SH-SY5Y (cell line): ENCODE results near the gene TRIM29.

Experiments used
- GATA2 ChIP-seq: IDR thresholded peaks from 2 replicates; pipeline ENCODE4 v1.6.1; 2011; ENCODE audit warnings: mild to moderate bottlenecking, low read depth, low read length
- GATA3 ChIP-seq: IDR thresholded peaks from 2 replicates; pipeline ENCODE4 v1.6.1; 2011; ENCODE audit warnings: low read depth, mild to moderate bottlenecking, low read length, moderate library complexity

Gene TRIM29

DNA sequence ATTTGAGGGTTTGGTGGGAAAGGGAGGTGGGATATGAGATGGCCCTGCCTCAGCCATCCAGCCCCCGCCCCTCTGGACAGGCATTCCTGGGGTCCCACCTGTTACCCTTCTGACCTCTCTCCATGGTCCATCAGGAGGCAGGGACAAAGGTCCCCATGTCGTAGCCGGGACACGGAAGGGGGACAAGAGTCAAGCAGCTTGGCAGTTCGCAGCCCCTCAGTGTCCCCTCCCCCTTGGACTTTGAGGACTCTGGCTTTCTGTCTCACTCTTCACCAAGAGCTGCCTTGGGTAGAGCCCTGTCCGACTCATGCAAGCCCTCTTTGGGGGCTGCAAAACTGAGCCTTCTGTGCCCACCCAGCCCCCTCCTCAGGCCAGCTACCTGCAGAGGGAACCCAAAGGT is 30.2 kb downstream of the TRIM29 start:
- TF ChIP-seq GATA2 (no peak), GATA3 (no peak)

DNA sequence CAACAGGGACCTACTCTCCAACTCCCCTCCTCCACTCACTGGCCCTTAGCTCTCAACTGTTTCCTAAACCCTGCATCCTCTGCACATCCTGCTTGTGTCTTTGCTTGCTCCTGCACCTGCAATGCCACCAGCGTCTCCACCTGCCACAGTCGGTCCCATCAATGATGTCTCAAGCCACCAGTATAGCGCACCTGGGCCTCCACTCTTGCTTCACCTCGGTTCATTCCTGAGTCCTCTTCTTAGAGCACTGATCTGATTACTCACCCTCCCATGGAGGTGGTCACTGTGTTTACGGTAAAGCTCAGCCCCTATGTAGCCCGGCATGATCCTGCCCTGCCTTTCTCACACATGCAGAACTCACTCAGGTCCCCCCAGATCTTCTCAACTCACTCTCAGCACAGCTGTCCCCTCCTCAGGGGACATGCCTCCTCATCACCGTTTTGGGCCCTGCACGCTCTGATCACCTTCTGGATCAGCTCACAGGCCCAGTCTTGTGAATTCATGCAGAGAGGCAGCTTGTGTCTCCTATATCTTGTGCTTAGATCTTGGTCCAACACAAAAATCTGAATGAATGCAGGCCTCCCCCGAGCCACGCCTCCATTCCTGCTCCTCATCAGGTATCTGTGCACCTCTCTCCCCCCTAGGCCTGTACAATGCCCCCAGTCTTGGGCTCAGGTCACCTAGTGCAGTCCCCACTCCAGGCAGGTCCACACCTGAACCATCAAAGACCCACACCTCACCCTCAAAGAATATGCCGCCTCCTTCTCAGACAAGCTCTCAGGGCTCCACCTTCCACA is 31.4 kb downstream of the TRIM29 start:
- no peak for TF ChIP-seq GATA2
- no peak for TF ChIP-seq GATA3

DNA sequence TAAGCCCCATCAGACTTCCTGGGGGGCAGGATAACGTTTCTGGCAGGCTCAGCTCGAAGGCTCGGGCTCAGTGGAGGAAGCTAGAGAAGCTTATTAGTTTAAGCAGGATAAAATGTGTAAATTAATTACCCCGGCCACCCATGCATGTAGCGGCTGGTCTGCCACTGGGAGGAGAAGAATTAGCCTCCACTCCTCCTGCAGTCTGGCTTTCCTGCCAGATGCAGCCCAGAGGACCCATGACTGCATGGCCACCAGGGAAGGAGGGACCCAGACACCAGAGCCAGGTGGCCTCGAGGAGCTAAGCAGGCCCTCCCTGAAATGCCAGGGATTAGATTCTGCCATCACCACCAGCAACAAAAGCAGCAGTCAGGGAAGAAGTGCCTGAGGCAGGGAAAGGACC is 32.3 kb downstream of the TRIM29 start:
- TF ChIP-seq GATA3 (no peak), GATA2 (0 out of 2 replicates have a peak, but pooled peaks have one; percentile 23)

DNA sequence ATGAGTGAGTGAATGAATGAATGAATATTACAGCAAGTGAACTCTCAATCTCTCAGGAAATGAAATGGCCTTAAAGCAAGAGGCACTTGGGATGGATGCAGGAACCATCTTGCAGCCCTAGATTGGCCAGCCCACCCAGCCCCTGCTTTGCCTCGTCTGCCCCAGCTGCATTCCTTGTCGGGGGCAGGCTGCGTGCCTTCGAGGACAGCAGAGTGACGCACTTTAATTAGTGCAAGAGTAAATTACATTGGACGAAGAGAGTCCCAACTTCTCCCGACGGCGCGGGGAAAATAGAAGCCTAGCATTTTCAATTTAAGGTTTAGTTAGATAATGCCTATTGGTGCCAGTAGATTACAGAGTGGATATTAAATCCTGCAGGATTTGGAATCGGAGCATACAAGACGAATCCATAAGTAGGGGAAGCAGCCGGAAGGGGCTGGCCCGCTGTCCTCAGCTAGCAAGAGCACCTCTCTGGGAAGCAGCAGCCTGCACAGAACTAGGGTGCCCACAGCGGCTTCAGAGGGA is 33.8 kb downstream of the TRIM29 start:
- TF ChIP-seq GATA3: no peak
- TF ChIP-seq GATA2: no peak

DNA sequence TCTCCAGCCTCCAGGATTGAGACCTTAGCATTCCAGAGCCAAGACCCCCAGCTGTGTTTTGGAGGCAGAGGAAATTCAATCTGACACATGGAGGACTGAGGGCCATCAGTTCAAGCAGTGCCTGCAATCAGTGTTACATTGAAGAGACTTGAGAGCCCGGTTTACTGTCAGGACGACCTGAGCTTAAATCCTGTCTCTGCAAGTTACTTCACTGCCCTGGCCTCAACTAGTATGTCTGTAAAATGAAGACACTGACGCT is 35.1 kb downstream of the TRIM29 start:
- TF ChIP-seq GATA2 (no peak), GATA3 (no peak)

DNA sequence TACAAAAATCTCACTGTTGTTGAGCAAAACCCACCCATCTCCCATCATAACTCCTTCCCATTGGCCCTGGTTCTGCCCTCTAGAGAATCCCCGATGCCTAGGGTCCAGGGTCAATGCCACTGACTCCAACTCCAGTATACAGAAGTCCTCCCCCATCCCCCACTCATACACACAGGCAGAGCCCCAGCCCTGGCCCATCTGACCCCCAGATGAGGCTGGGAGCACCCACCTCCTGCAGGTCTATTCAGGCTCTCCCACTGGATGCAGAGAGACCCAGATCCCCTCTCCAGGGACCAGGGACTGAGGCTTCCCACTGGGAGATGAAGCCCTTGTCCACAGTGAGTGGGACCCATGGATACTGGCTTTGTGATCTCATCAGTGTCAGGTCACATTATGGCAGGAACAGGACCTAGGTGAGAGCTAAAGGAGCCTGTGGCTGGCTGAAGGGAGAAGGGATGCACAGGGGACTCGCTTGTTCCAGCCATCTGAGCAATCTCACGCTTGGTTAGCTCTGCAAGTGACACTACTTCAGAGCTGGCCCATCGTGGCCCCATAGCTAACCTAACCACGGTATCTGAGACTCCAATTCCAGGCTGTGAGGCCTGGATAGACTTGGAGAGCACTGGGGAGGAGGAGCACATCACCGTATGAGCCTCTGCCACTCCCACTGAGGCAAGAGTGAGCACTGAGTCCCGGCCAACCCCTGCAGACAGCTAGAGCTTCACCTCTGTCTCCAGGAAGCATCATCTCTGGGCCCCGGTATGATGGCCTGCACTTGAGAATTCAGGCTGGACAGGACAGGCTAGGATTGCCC is 35.7 kb downstream of the TRIM29 start:
- no peak for TF ChIP-seq GATA2
- no peak for TF ChIP-seq GATA3

DNA sequence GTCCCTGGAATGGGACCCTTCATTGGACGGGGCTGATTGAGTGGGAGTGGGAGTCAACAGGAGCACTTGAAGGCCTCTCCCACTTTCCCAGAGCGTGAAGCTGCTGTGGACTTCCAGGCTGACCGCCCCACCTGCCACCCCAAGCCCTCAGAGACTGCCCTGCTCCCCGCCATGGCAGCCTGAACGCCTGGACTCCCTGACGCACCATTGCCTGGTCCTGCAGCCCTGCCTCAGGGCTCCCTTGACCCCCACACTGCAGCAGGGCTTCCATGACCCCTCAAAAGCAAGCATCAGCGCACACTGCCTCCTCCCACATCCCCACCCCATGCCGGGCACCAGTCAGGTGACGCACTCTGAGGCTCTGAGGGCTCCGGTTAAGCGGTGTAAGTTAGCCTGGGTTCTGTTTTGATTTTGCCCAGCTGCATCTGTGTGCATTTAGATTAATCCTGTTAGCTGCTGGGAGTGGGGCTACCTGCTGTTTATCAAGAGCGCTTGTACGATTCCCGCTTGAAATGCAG is 39.4 kb downstream of the TRIM29 start:
- TF ChIP-seq GATA3 (no peak), GATA2 (no peak)

DNA sequence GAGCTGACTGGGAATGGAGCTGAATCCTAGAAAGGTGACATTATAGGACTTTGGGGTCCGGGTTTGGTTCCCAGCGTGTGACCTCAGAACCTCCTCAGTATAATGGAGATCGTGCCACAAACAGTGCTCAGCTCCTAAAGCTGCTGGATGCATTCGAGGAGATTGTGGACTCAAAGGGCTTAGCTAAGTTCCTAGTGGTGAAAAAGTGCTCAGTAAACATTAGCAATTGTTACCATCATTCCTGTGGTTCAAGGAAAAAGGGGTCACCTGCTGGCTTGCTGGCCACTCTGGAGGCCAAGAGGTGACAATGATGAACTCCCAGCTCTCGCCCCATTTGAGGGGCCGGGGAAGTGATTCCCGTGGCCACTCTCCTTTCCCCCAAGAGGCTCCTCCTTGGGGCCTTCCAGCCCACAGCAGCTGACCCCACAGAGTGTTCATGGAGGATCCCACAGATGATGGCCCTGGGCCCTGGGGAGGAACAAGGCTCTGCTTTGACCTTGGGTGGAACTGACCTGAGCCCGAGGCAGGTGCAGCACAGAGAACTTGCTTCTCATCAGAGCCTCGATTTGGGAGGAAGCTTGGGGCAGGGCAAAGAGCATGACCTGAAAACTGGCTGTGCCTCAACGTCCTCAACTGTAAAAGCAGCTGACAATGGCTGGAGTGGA is 40.1 kb downstream of the TRIM29 start:
- no peak for TF ChIP-seq GATA2
- TF ChIP-seq GATA3: no peak

DNA sequence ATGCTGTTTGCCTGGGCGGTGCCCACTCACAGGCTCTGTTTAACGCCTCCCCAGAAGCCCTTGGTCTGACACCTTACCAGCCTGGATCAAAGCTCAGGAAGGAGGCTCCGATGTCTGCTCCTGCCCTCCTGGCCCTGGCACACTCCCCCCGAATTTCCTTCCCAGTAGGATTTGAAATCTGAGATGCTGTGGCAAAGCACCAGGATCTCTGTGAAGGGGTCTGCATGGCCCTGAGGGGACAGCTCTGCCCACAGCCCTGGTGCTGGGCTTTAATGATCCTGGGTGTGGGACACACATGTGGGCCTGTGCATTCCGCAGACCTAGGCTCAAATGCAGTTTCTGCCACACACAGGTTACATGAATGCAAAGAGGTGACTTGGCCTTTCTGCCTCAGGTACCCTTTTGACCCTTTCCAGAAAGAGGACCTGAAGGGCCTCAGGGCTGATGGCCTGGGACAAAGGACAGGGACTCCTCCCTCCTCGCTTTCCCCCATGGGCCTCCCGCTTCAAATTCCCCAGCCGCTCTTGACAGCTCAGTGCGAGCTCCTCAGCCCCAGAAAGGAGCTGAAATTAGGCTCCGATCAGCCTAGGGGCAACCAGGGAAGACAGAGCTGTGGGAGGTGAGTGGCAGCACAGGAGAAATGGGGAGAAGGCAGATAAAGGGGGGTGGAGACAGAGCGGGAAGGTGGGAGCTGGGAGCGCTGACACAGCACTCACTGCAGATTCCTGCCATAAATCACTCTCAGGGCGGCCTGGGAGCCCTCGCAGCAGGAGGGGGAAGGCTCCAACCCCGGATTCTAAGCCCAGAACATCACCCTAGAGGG is 41.3 kb downstream of the TRIM29 start:
- TF ChIP-seq GATA2 (no peak), GATA3 (no peak)

DNA sequence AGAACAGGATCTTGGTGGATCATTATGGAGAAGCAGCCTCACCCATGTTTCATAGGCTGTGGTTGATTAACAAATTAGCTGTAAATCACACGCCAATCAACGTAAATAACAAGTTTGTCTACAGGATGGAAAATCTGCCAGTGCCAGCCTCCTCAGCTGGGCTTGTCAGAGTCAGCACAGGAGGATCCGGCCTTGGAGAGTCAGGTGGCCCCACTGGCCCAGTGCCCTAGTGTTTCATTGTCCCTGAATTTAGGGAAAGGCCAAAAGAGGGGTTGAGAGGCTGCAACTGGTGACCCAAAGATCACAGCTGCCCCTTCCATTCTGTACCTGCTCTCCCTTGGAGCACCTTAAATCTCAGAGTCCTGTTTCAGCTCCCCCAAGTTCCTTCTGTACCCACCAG is 42.4 kb downstream of the TRIM29 start:
- no peak for TF ChIP-seq GATA3

DNA sequence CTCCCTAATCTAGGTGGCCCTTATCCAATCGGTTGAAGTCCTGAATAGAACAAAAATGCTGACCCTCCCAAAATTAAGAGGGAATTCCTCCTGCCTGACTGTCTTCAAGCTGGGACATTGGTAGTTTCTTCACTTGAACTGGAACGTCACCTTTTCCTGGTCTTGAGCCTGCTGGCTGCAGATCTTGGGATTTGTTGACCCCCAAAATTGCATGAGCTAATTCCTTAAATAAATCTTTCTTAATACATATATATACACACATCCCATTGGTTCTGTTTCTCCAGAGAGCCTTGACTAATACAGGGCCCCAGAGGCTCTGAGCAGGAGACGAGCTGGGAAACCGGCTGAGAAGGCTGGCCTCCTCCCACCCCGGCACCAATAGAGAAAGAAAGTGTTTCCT is 46.2 kb downstream of the TRIM29 start:
- TF ChIP-seq GATA2 (no peak), GATA3 (no peak)

DNA sequence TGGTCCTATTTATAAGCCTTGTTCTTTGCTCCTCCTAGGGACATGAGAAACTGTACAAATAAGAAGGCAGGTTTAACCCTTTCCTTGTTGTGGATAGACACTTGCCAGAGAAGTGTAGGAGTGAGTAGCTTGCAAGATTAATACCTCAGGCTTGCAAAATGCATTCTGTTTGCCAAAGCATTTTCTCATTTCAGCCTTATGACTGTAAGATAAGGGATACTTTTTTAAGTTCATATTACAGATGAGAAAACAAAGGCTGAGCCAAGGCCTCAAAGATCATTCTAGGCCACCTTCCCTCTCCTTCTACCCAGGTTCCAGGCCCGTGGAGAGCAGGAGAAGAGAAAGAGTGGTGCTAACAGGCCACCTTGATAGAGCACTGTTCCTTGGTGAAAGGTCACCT is 46.8 kb downstream of the TRIM29 start:
- TF ChIP-seq GATA2 (no peak), GATA3 (no peak)

DNA sequence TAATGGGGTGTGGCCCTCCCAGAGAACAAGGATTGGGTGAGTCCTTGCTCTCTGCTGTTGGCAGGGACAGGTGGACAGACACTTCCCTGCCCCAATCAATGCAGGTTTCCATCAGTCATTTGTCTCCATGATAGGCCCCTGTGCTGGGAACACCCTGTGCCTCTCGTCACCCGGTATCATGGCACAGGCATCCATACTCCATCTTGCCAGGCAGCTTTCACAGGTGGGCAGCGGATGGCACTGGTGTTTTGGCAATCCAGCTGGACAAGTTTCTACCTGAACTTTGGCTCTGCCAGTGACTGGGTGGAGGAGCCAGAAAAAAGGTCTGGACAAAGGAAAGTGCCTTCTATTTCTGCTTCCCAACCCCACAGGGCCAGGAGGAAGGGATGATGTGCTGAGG is 47.5 kb downstream of the TRIM29 start:
- TF ChIP-seq GATA2 (no peak), GATA3 (no peak)
